B cell (primary cell): Measurements from ENCODE around the gene GLCCI1. TPM values are rescaled to one million over a fixed set of nuclear protein-coding genes. Genes with fewer than 3 reads are reported as not detected.
A peak's percentile ranks its signal among the peaks of the same experiment; 100 is the strongest.

Source experiments
- ATAC-seq: fragments of 200-7000 bp; cut with Tn5 transposase; one replicate; pipeline ENCODE4 v1.10.0; 2021; ENCODE audit warnings: low read depth, mild to moderate bottlenecking, moderate number of reproducible peaks, moderate library complexity
- CTCF ChIA-PET: fragments of 350-600 bp; sonication (Branson Sonifier 250); formaldehyde crosslinking; loops from one replicate; lab custom pipeline; 2021; ENCODE audit warnings: antibody characterized with exemption, inconsistent platforms; lab: Charles Lee
- POLR2A ChIA-PET: fragments of 350-600 bp; sonication (Branson Sonifier 250); formaldehyde crosslinking; loops from one replicate; lab custom pipeline; 2021; ENCODE audit warnings: antibody characterized with exemption; lab: Charles Lee
- DNase-seq: peaks from one replicate; pipeline ENCODE4 v3.0.0; 2013
- H2AFZ ChIP-seq: 2 replicates; pipeline ENCODE4 v1.6.1; 2012; ENCODE audit warnings: mild to moderate bottlenecking, low read depth, low read length; ENCODE audit not compliant: insufficient read depth, poor library complexity, severe bottlenecking
- H3K27ac ChIP-seq, 2 donors: 1 replicate in 1 of 2; 2 replicates in 1 of 2; pipeline ENCODE4 v1.5.1; 2012 to 2013; ENCODE audit warnings: low read length in 2 of 2, mild to moderate bottlenecking in 2 of 2, moderate library complexity in 1 of 2
- H3K27me3 ChIP-seq, 4 experiments: fragments of 200-600 bp in 1 of 4; sonication (generic) in 1 of 4; replicated peaks in 1 of 4; 1 replicate in 2 of 4; 2 replicates in 2 of 4; pipeline versions ENCODE4 v1.6.1 to v1.7.0; 2013 to 2016; ENCODE audit warnings: low read length in 3 of 4, mild to moderate bottlenecking in 2 of 4, mixed read lengths in 1 of 4, moderate library complexity in 1 of 4; ENCODE audit not compliant: insufficient read depth in 4 of 4, control insufficient read depth in 3 of 4; ENCODE audit errors: control extremely low read depth in 1 of 4
- H3K36me3 ChIP-seq, 2 experiments: replicated peaks in 1 of 2; 1 replicate in 1 of 2; 2 replicates in 1 of 2; pipeline versions ENCODE4 v1.6.1 to v1.7.1; 2013; ENCODE audit warnings: low read length in 1 of 2; ENCODE audit not compliant: insufficient read depth in 2 of 2, control insufficient read depth in 1 of 2; ENCODE audit errors: control extremely low read depth in 1 of 2, extremely low read depth in 1 of 2
- H3K4me1 ChIP-seq, 2 donors: fragments of 200-600 bp in 1 of 2; sonication (generic) in 1 of 2; 1 replicate in 1 of 2; 2 replicates in 1 of 2; pipeline versions ENCODE4 v1.5.1 to v1.6.1; 2013 to 2017; ENCODE audit warnings: low read length in 2 of 2; ENCODE audit not compliant: control insufficient read depth in 2 of 2, insufficient read depth in 2 of 2
- H3K4me2 ChIP-seq: replicated peaks from 2 replicates; pipeline ENCODE3; 2012; ENCODE audit warnings: mild to moderate bottlenecking, low read depth, low read length; ENCODE audit not compliant: poor library complexity, severe bottlenecking
- H3K4me3 ChIP-seq, 5 experiments: fragments of 200-600 bp in 1 of 5; sonication (generic) in 1 of 5; 1 replicate in 3 of 5; 2 replicates in 2 of 5; pipeline versions ENCODE4 v1.5.1 to v1.7.0; 2011 to 2016; ENCODE audit warnings: low read length in 4 of 5, mild to moderate bottlenecking in 4 of 5, low read depth in 2 of 5, control low read depth in 1 of 5, moderate library complexity in 1 of 5; ENCODE audit not compliant: insufficient read depth in 1 of 5; ENCODE audit errors: control extremely low read depth in 1 of 5, extremely low read depth in 1 of 5
- H3K79me2 ChIP-seq: fragments of 200-600 bp; sonication (generic); one replicate; pipeline ENCODE4 v1.6.0; 2016; ENCODE audit warnings: low read length; ENCODE audit not compliant: control insufficient read depth, insufficient read depth
- H3K9ac ChIP-seq: fragments of 200-600 bp; sonication (generic); 2 replicates; pipeline ENCODE4 v1.6.1; 2017; ENCODE audit warnings: mild to moderate bottlenecking, low read length, moderate library complexity
- H3K9me3 ChIP-seq, 3 donors: one replicate each; pipeline versions ENCODE4 v1.6.1 to v1.7.1; 2013; ENCODE audit warnings: low read length in 2 of 3; ENCODE audit not compliant: control insufficient read depth in 2 of 3, insufficient read depth in 1 of 3; ENCODE audit errors: control extremely low read depth in 1 of 3
- H4K20me1 ChIP-seq: 2 replicates; pipeline ENCODE4 v1.6.0; 2012; ENCODE audit warnings: mild to moderate bottlenecking, low read length; ENCODE audit not compliant: insufficient read depth, control insufficient read depth, poor library complexity, severe bottlenecking
- H3K27ac Mint-ChIP-seq: one replicate; pipeline ENCODE4 v1.8.0; 2021; ENCODE audit warnings: mixed read lengths
- H3K27me3 Mint-ChIP-seq: one replicate; pipeline ENCODE4 v1.8.0; 2021; ENCODE audit warnings: mixed read lengths
- H3K4me1 Mint-ChIP-seq: one replicate; pipeline ENCODE4 v1.8.0; 2021; ENCODE audit warnings: mixed read lengths
- H3K4me3 Mint-ChIP-seq: one replicate; pipeline ENCODE4 v1.8.0; 2021; ENCODE audit warnings: mixed read lengths
- H3K9me3 Mint-ChIP-seq: one replicate; pipeline ENCODE4 v1.8.0; 2022; ENCODE audit warnings: mixed read lengths; ENCODE audit not compliant: insufficient read depth
- EZH2 ChIP-seq: IDR thresholded peaks from 2 replicates; pipeline ENCODE4 v1.6.1; 2012; ENCODE audit warnings: borderline replicate concordance, low read depth, mild to moderate bottlenecking, moderate library complexity, low read length; ENCODE audit not compliant: insufficient read depth, poor library complexity, severe bottlenecking
- WGBS: methylation state at CpG from one replicate; pipeline ENCODE4 v1.1.5; 2013; ENCODE audit warnings: missing lambda C conversion rate; ENCODE audit not compliant: insufficient coverage; 5-methylcytosine and 5-hydroxymethylcytosine counted together
- intact Hi-C: fragments of 100-400 bp; cut with micrococcal nuclease; formaldehyde crosslinking; loops from one replicate; pipeline ENCODE4 v1.10.0; 2022
- polyA plus RNA-seq: library from polyadenylated mRNA; depleted of rRNA; stranded (reverse); fragments of >200 nt; gene quantifications from 2 replicates; pipeline ENCODE4 v1.2.3, GENCODE V29; 2012
- total RNA-seq, 2 donors: library from RNA; stranded (reverse); fragments of 120-200 nt in 1 of 2; gene quantifications; 1 replicate in 1 of 2; 2 replicates in 1 of 2; pipeline versions ENCODE4 v1.2.3 to v1.2.4, GENCODE V29; 2013 to 2022
- TF ChIP-seq, protein P1 (sequence below): fragments of 200-600 bp; IDR thresholded peaks from one replicate; pipeline ENCODE4 v1.8.0; 2022; ENCODE audit warnings: antibody characterized with exemption, mild to moderate bottlenecking

The GLCCI1 gene
- total and polyA plus RNA-seq, 2 donors (not counting 1 experiment from before 2014, with no cell fraction given): 17.7 to 50.3 TPM

DNA sequence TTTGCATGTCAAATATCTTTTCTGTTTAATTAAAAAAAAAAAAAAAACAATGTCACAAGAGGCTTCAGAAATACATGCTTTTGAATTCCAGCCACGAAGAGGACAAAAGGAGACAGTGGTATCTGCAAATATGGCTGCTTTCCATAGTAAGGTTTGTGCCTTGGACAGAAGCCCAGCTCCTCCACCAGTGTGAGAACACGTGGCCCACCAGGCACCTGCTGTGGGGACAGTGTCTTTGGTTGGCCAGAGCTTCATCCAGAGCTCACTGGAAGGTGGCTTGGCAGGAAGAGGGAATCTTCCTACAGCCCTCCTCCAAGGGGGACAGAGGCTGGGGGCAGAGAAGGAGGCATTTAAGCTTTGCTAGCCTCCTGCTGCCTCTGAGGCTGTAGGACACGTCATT is 144.6 kb downstream of the GLCCI1 start:
- H3K79me2 ChIP-seq: no peaks in the 10 kb centered on the region
- peaks cover 51% of the 10 kb centered on the region for H3K4me1 Mint-ChIP-seq
- H3K4me2 ChIP-seq: no peak overlapping the region
- no peaks in the 10 kb centered on the region for H3K36me3 ChIP-seq
- peaks cover 5% of the 10 kb centered on the region for H3K9me3 Mint-ChIP-seq
- H3K4me1 ChIP-seq: peaks cover 35 to 39% of the 10 kb centered on the region in 2 donors
- no peak overlapping the region for H3K4me3 ChIP-seq
- CTCF ChIA-PET: no interaction called here
- TF ChIP-seq, protein P1, sequence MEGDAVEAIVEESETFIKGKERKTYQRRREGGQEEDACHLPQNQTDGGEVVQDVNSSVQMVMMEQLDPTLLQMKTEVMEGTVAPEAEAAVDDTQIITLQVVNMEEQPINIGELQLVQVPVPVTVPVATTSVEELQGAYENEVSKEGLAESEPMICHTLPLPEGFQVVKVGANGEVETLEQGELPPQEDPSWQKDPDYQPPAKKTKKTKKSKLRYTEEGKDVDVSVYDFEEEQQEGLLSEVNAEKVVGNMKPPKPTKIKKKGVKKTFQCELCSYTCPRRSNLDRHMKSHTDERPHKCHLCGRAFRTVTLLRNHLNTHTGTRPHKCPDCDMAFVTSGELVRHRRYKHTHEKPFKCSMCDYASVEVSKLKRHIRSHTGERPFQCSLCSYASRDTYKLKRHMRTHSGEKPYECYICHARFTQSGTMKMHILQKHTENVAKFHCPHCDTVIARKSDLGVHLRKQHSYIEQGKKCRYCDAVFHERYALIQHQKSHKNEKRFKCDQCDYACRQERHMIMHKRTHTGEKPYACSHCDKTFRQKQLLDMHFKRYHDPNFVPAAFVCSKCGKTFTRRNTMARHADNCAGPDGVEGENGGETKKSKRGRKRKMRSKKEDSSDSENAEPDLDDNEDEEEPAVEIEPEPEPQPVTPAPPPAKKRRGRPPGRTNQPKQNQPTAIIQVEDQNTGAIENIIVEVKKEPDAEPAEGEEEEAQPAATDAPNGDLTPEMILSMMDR: no peak
- TF ChIP-seq EZH2: no peak
- WGBS: 96% methylated on average over 3 of the region's 3 CpGs
- no peak overlapping the region for H2AFZ ChIP-seq
- no peaks in the 10 kb centered on the region for H3K27me3 ChIP-seq
- H3K27ac Mint-ChIP-seq: no peak overlapping the region
- peaks cover 0 to 13% (median 8%) of the 10 kb centered on the region in 3 donors for H3K9me3 ChIP-seq
- no peak overlapping the region for H3K27ac ChIP-seq
- H4K20me1 ChIP-seq: no peaks in the 10 kb centered on the region
- ATAC-seq (no peak), DNase-seq (no peak)
- H3K9ac ChIP-seq: no peak overlapping the region
- intact Hi-C loops: no loop called here
- POLR2A ChIA-PET: no interaction called here
- no peaks in the 10 kb centered on the region for H3K27me3 Mint-ChIP-seq
- peak overlapping the region; percentile 24 for H3K4me3 Mint-ChIP-seq

DNA sequence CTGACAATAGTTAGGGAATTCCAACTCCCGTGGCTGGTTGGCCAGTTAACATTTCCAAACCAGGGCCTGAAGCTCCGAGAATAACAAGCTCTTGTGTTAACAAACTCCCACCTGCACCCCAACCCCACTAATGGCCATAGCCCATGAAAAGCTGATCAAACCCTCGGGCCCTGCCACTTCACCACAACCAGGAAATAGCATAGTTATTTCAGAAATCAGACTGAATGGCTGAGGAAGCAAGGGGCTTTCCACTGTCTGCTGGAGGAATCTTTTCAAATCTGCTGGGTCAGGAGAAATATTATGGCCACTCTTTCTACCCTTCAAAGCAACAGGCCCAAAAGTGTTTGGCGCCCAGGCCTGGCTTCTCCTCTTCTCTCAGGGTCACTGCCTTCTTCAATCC is 145.6 kb downstream of the GLCCI1 start:
- 40% methylated on average over 2 of the region's 4 CpGs for WGBS

More for the DNA sequence above, 145.6 kb downstream of the GLCCI1 start:
- Histone ChIP-seq H2AFZ (peak overlapping the region; percentile 24), H4K20me1 (no peaks in the 10 kb centered on the region), H3K27ac (peak overlapping the region; percentile 67 to 81), H3K4me3 (peak overlapping the region in 1 of 5 experiments; percentile 6), H3K4me2 (peak overlapping the region; percentile 46), H3K36me3 (no peaks in the 10 kb centered on the region), H3K79me2 (no peaks in the 10 kb centered on the region), H3K4me1 (peaks cover 35 to 39% of the 10 kb centered on the region in 2 donors), H3K27me3 (no peaks in the 10 kb centered on the region), H3K9me3 (peaks cover 0 to 13% (median 8%) of the 10 kb centered on the region in 3 donors), H3K9ac (peak overlapping the region; percentile 15)
- peaks cover 5% of the 10 kb centered on the region for H3K9me3 Mint-ChIP-seq
- ATAC-seq (peak; percentile 21), DNase-seq (peak; percentile 56)
- intact Hi-C loops: no loop called here
- TF ChIP-seq, protein P1: no peak
- TF ChIP-seq EZH2: no peak
- no peaks in the 10 kb centered on the region for H3K27me3 Mint-ChIP-seq
- POLR2A ChIA-PET: no interaction called here
- H3K27ac Mint-ChIP-seq: peak overlapping the region; percentile 89
- CTCF ChIA-PET: no interaction called here
- peaks cover 51% of the 10 kb centered on the region for H3K4me1 Mint-ChIP-seq
- H3K4me3 Mint-ChIP-seq: peak overlapping the region; percentile 73
